ACC112 (cell line): ENCODE results near the gene RPRD1B.

ENCODE experiments used
- H2AFZ ChIP-seq: fragments of 200-600 bp; sonication (generic); one replicate; pipeline ENCODE4 v1.6.0; 2017; ENCODE audit warnings: antibody characterized with exemption, low read length; ENCODE audit not compliant: unreplicated experiment
- H3K27ac ChIP-seq: fragments of 200-600 bp; sonication (generic); 2 replicates; pipeline ENCODE4 v1.5.1; 2014; ENCODE audit warnings: low read depth, mild to moderate bottlenecking, antibody characterized with exemption, low read length, moderate library complexity
- H3K27me3 ChIP-seq: fragments of 200-600 bp; sonication (generic); 2 replicates; pipeline ENCODE4 v1.6.1; 2014; ENCODE audit warnings: mild to moderate bottlenecking, antibody characterized with exemption, low read length, moderate library complexity, mixed read lengths; ENCODE audit not compliant: insufficient read depth
- H3K36me3 ChIP-seq: fragments of 200-600 bp; sonication (generic); 2 replicates; pipeline ENCODE4 v1.6.1; 2016; ENCODE audit warnings: mild to moderate bottlenecking, antibody characterized with exemption, low read length, moderate library complexity, mixed read lengths; ENCODE audit not compliant: insufficient read depth
- H3K4me1 ChIP-seq: fragments of 200-600 bp; sonication (generic); one replicate; pipeline ENCODE4 v1.6.1; 2016; ENCODE audit warnings: low read length, mixed read lengths; ENCODE audit not compliant: insufficient read depth, unreplicated experiment, control insufficient read depth
- H3K4me3 ChIP-seq: fragments of 200-600 bp; sonication (generic); 2 replicates; pipeline ENCODE4 v1.5.1; 2014; ENCODE audit warnings: mild to moderate bottlenecking, low read depth, low read length
- H3K79me2 ChIP-seq: fragments of 200-600 bp; sonication (generic); one replicate; pipeline ENCODE4 v1.6.0; 2016; ENCODE audit warnings: low read length; ENCODE audit not compliant: control insufficient read depth, unreplicated experiment, insufficient read depth

RPRD1B gene

DNA sequence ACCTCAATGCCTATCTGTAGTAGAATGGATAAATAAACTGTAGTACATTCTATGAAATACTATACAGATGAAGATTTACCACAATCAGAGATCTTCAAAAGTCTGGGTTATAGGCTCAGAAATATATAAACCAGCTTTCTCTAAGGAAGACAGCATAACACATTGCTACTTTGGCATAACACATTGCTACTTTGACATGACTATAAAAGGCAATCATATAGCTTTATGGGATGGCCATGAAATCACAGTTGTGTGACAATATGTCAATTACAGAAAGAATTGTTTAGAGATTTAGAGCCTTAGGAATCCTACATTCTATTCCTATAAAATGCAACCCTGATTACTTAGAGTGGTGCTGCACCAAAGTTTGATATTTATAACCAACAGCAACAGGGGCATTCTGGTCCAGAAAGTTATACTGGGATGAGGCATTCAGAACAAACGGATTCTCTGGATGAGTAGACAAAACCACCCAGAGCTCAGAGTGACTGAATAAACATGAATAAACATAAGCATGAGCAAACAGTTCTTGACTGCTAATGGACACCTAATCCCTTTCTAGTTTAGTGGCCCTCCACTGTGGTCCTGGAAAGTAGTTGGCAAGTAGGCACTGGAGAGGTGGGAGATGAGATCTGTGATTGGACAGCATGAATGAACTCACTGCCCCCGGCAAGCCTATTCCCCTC lies 12.3 kb upstream of the RPRD1B start:
- no peak overlapping the region for H2AFZ ChIP-seq
- no peak overlapping the region for H3K4me3 ChIP-seq
- H3K79me2 ChIP-seq: peaks cover 61% of the 10 kb centered on the region
- no peaks in the 10 kb centered on the region for H3K27me3 ChIP-seq
- no peak overlapping the region for H3K27ac ChIP-seq
- H3K36me3 ChIP-seq: peaks cover 36% of the 10 kb centered on the region
- H3K4me1 ChIP-seq: peaks cover 10% of the 10 kb centered on the region

DNA sequence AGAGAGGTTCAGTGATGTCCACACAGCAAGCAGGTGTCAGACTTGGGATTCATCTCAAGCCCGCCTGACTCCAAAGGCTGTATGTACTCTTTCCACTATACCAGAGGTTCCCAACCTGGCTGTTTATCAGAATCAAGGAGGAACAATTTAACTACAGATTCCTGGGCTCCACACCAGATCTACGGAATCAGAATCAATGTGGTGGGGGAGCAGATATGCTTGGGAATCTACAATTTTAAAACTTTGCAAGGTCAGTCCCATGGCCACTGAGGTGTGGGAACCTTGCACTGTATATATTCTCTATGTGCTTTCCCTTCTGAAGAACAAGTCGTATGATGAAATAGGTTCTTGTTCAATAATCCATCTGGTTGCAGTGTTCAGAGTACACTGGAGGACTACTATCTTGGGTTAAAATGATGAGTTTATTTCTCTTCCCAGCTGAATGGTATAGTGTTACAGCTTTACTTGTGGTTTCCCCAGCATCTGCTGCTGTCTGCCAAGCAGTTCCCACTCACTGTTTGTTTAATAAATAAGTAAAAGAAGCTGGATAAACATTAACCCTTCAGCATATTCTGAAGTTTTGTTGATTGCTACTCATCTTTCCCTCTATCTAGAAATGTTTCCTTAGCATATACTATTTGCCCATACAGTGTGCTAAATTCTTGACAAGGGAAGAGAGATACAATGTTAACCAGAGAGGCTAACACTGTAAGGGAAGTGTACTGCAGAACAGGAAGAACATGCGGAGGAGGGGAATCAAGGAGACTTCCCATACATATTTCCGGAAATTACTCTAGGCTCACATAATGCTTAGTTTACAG lies 10.2 kb upstream of the RPRD1B start:
- Histone ChIP-seq H3K79me2 (peaks cover 79% of the 10 kb centered on the region), H3K27ac (peak overlapping the region; percentile 40; the same call in 1 of the 2 replicates), H2AFZ (no peak overlapping the region), H3K36me3 (peaks cover 19% of the 10 kb centered on the region), H3K4me1 (peaks cover 10% of the 10 kb centered on the region), H3K4me3 (no peak overlapping the region), H3K27me3 (no peaks in the 10 kb centered on the region)

DNA sequence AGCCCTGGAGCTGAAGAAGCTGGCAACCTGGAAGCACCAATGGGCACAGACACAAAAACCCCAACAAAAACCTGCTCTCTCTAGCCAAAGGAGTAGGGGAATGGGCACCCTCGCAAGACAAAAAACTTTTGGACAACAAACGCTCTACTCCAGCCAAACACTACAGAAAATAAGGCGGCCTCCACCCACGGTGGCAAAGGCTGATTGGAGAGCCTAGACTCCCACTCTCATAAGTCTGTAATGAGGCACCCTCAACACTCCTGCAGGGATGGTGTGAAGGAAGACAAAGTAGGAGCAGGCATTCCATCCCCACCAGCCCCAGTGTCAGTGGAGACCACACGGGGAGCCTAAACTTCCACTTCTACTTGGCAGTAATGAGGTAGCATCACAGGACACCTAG lies 9.1 kb upstream of the RPRD1B start:
- Histone ChIP-seq H3K4me3 (no peak overlapping the region), H3K36me3 (peaks cover 8% of the 10 kb centered on the region; the same call in 1 of the 2 replicates), H3K27me3 (no peaks in the 10 kb centered on the region), H2AFZ (no peak overlapping the region), H3K27ac (no peak overlapping the region), H3K79me2 (peaks cover 87% of the 10 kb centered on the region), H3K4me1 (peaks cover 10% of the 10 kb centered on the region)

DNA sequence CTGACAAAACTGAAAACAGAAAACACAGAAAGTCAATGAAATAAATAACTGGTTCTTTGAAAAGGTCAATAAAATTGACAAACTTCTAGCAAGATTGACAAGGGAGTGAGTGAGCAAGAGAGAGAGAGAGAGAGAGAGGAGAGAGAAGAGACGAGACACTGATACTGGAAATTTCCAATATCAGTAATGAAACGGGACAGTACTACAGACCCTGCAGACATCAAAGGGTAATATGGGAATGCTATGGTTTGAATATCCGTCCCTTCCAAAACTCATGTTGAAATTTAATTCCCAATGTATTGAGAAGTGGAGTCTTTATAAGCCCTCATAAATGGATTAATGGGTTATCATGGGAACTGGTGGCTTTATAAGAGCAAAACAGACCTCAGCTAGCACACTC lies 4.1 kb upstream of the RPRD1B start:
- H3K79me2 ChIP-seq: peaks cover 98% of the 10 kb centered on the region
- no peak overlapping the region for H2AFZ ChIP-seq
- H3K4me1 ChIP-seq: peaks cover 18% of the 10 kb centered on the region
- no peak overlapping the region for H3K27ac ChIP-seq
- H3K36me3 ChIP-seq: peaks cover 5% of the 10 kb centered on the region; the same call in 1 of the 2 replicates
- H3K27me3 ChIP-seq: no peaks in the 10 kb centered on the region
- H3K4me3 ChIP-seq: no peak overlapping the region

DNA sequence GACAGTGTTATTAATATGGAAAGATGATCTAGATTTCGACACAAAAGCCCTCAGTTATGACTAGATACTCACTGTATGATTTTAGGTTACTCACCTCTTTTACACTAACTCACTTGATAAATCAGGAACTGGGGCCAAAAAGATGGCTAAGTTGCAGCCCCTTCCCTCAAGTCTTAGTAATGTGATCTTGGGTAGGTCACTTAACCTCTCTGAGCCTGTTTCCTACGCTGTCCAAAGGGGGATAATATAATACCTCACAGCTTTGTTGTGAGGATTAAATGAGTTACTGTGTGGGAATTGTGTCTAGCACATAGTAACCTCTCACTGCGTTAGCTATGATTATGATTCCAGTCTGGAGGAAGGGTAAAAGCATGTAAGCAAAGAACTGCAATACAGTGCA lies 1.6 kb upstream of the RPRD1B start:
- H3K4me1 ChIP-seq: peaks cover 37% of the 10 kb centered on the region
- peaks cover 97% of the 10 kb centered on the region for H3K79me2 ChIP-seq
- H2AFZ ChIP-seq: no peak overlapping the region
- H3K36me3 ChIP-seq: peaks cover 11% of the 10 kb centered on the region; the same call in 1 of the 2 replicates
- H3K27me3 ChIP-seq: no peaks in the 10 kb centered on the region
- H3K4me3 ChIP-seq: peak overlapping the region; percentile 99
- no peak overlapping the region for H3K27ac ChIP-seq

DNA sequence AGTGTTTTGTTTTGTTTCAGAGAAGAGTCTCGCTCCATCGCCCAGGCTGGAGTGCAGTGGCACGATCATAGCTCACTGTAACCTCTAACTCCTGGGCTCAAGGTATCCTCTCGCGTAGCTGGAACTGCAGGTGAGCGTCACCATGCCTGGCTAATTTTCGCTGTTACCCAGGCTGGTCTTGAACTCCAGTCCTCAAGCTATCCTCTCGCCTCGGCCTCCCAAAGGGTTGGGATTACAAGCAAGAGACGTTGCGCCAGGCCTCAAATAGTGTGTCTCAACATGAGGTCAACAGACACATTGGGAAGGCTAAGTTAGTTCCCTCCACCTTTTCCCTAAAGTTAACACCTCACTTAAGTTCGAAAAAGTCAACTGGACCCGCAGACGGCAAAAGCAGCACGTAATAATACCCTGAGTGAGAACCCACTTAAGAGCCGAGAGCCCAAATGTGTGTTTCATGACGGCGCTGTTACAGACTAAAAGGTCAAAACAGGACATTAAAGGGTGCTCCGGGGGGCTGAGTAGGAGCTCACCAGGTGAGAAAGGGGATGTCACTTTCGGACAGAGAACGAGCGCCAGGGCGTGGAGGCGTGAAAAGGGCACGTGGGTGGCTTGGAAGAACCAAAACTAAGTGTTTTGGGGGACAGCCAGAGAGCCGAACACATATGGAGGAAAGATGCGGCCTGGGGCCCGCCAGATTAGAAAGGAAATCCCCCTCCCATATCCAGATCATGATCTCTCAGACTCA lies 789 bp upstream of the RPRD1B start:
- peak overlapping the region; percentile 77 for H3K27ac ChIP-seq
- H2AFZ ChIP-seq: peak overlapping the region; percentile 99
- peaks cover 17% of the 10 kb centered on the region; the same call in 1 of the 2 replicates for H3K36me3 ChIP-seq
- peak overlapping the region; percentile 99 for H3K4me3 ChIP-seq
- H3K27me3 ChIP-seq: no peaks in the 10 kb centered on the region
- peaks cover 99% of the 10 kb centered on the region for H3K79me2 ChIP-seq
- H3K4me1 ChIP-seq: peaks cover 37% of the 10 kb centered on the region

DNA sequence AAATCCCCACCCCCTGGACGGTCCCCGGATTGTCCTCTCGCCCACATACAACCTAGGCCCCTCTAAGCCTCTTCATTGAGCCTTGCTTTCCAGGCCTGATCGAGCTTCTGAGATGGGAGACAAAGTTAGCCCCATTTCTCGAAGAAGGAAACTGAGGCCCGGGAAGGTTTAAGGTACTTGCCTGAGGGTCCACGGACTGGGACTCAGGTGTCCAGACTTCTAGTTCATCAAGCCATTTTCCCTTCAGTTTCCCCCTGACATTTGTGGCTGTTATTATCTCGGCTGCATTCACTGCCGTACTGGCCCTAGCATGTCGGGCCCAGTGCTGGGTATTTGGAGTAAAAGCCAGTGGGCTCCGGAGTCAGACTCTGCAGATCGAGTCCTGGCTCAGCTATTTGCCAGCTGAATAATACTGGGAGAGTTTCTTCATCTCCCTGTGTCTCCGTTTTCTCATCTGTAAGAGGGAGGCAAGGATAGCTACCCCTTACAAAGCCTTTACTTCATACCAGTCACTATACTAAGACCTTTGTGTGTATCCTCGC lies 633 bp downstream of the RPRD1B start:
- Histone ChIP-seq H3K79me2 (peaks cover 97% of the 10 kb centered on the region), H3K4me3 (peak overlapping the region; percentile 99), H3K36me3 (peaks cover 12% of the 10 kb centered on the region; the same call in 1 of the 2 replicates), H3K27me3 (no peaks in the 10 kb centered on the region), H3K4me1 (peaks cover 37% of the 10 kb centered on the region), H2AFZ (peak overlapping the region; percentile 99), H3K27ac (peak overlapping the region; percentile 77; the same call in 1 of the 2 replicates)

DNA sequence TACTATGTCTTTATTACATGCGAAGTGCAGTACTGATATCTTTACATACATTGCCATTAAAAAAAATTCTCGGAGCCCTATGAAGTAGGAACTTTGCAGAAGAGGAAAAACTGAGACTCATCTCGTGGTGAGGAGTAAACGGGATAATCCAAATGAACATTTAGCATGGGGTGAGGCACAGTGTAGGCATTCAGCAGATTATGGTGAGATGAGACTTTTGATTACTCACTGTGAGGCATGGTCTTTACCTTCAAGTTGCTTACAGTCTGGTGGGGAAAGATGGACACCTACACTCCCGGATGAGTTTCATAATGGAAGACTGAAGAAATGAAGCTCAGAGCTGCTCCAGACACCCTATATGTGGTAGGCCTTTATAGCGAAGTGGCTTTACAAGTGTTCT lies 1.4 kb downstream of the RPRD1B start:
- peaks cover 94% of the 10 kb centered on the region for H3K79me2 ChIP-seq
- no peaks in the 10 kb centered on the region for H3K27me3 ChIP-seq
- H3K4me3 ChIP-seq: peak overlapping the region; percentile 99
- no peak overlapping the region for H2AFZ ChIP-seq
- H3K36me3 ChIP-seq: peaks cover 12% of the 10 kb centered on the region; the same call in 1 of the 2 replicates
- peaks cover 37% of the 10 kb centered on the region for H3K4me1 ChIP-seq
- no peak overlapping the region for H3K27ac ChIP-seq

DNA sequence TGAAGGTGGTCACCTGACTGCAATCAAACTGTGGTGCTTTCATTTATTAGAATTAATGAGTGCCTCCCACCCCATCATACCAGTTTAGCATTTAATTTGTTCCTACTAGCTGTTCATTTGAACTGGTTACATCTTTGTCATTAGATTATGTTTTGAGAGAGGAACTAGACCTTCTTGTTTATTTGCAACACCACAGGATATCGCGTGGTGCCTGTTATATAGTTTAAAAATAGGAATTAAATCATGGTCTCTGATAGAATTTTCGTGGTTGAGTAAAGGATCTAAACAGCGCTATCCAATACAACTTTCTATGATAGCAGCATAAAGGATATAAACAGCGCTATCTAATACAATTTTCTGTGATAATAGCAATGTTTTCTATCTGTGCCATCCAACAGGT lies 2.8 kb downstream of the RPRD1B start:
- Histone ChIP-seq H3K27me3 (no peaks in the 10 kb centered on the region), H2AFZ (no peak overlapping the region), H3K4me1 (peaks cover 32% of the 10 kb centered on the region), H3K4me3 (no peak overlapping the region), H3K79me2 (peaks cover 82% of the 10 kb centered on the region), H3K36me3 (peaks cover 19% of the 10 kb centered on the region), H3K27ac (no peak overlapping the region)

DNA sequence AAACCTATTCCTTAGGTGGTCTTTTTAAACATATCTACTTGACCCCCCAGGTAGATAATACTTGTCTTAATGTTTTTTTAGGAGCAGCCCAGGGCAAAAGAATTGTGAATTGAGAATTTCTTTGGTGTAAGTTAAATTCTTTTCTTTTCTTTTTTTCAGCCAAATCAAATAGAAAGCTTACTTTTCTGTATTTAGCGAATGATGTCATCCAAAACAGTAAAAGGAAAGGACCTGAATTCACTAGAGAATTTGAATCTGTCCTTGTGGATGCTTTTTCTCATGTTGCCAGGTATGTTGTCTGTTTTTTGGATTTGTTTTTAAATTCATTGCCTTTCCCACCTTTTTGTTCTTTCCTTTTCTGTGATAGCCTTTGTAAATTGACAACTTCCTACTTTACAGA lies 6.7 kb downstream of the RPRD1B start:
- Histone ChIP-seq H2AFZ (no peak overlapping the region), H3K4me3 (no peak overlapping the region), H3K36me3 (peaks cover 34% of the 10 kb centered on the region), H3K27ac (no peak overlapping the region), H3K27me3 (no peaks in the 10 kb centered on the region), H3K79me2 (peaks cover 69% of the 10 kb centered on the region), H3K4me1 (peaks cover 26% of the 10 kb centered on the region)
